ENCODE results near the gene CNTNAP1. TPM values are rescaled to one million over a fixed set of nuclear protein-coding genes. Genes with fewer than 3 reads are reported as not detected.

Gene CNTNAP1
- total RNA-seq (10 to 100 TPM; 19.8 to 70.9 TPM), polyA plus RNA-seq (ENCODE audit: insufficient read length in 2 of 2) (10 to 100 TPM; 55.1 to 62.9 TPM)
- long read RNA-seq, donor 1, full-length matches to known transcripts = 1 of 45 reads
- long read RNA-seq, donor 1, partial matches to known transcripts = 44 of 45 reads
- long read RNA-seq, donor 1, other reads (novel, unspliced or antisense) = 0 of 45 reads
- long read RNA-seq, donor 2, partial matches to known transcripts = 7 of 8 reads
- long read RNA-seq, donor 2, other reads (novel, unspliced or antisense) = 0 of 8 reads
- long read RNA-seq, donor 3, partial matches to known transcripts = 6 of 6 reads
- long read RNA-seq, donor 3, other reads (novel, unspliced or antisense) = 0 of 6 reads
- long read RNA-seq, donor 4 = 0 reads

DNA sequence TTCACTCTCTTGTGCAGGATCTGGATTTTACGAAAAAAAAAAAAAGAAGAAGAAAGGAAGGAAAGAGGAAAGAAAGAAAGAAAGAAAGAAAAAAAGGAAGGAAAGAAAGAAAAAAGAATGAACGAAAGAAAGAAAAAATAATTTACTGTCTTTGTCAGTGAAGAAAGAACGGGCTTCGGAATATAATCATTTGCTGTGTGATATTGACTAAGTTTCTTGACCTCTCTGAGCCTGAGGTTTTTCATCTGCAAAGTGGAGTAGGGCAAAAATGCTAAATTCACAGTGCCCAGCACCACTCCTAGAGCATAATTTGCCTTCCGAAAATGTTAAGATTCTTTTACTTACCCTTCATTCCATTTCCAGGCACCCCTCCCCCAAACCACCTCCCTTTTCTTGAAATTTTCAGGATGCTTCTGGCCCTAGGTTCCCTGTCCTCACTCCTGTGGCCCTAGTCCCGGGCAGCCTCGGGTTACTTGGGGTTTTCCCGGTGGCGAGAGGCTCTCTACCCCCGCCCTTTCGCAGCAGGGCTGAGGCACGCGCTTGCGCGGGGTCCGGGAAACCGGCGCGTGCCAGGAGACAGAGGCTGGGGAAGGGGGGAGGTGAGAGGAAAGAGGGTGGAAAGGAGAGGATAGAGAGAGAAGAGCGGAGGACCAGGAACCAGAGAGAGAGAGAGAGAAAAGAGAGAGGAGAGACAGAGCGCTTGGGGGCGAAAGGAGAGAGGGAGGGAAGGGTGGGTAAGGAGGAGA lies at the start of gene CNTNAP1:
Gene CNTNAP1 (plus strand): TSS at position 556 of the 746 bp plus-strand sequence. CDS start 299 bp downstream, outside the sequence.
- H3K4me3 ChIP-seq (ENCODE audit: low read depth, low read length) = peak within 1 kb of the TSS; percentile 55
- 2% methylated on average over 21 of the region's 22 CpGs for WGBS (ENCODE audit: insufficient coverage)
- H3K27me3 ChIP-seq (ENCODE audit: control insufficient read depth, insufficient read depth, low read length) = peaks cover 56% of the 10 kb centered on the region
- H3K27ac ChIP-seq (ENCODE audit: low read depth, low read length) = peak within 1 kb of the TSS; percentile 81
- peak in 4 of 6 donors; percentile 40 to 92 (median 76) for DNase-seq (ENCODE audit: low read depth in 4 of 6, low spot score in 6 of 6)
- H3K36me3 ChIP-seq (ENCODE audit: control insufficient read depth, insufficient read depth, low read length) = peaks cover 23% of the 10 kb centered on the region
- no peaks in the 10 kb centered on the region for H3K9me3 ChIP-seq (ENCODE audit: control insufficient read depth, insufficient read depth, low read length)
- peaks cover 79% of the 10 kb centered on the region for H3K4me1 ChIP-seq (ENCODE audit: control insufficient read depth, insufficient read depth, low read length)

DNA sequence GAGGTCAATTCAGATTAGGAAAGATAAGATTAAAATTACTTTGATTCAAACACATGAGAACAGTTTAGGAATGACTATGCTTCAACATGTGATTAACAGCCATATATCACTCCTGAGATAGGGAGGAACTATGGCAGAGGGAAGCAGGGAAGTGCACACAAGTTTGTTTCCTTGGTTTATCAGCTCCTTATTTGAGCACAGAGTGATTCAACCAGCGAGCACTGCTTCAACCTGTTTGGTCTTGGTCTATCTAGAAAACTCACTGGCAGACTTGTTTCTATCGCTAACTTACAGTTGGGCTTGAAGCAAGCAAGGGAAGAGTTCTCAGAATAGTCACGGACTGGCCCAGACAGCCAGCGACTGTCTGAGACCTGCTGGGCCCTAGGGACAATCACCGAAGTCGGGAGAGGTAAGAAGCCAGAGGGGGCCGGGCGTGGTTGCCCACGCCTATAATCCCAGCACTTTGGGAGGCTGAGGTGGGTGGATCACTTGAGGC lies 49.3 kb upstream of the CNTNAP1 start:
- no peak overlapping the region for H3K4me3 ChIP-seq (ENCODE audit: low read depth, low read length)
- no peaks in the 10 kb centered on the region for H3K4me1 ChIP-seq (ENCODE audit: control insufficient read depth, insufficient read depth, low read length)
- 89% methylated on average over 9 of the region's 9 CpGs for WGBS (ENCODE audit: insufficient coverage)
- no peaks in the 10 kb centered on the region for H3K27me3 ChIP-seq (ENCODE audit: control insufficient read depth, insufficient read depth, low read length)
- H3K27ac ChIP-seq (ENCODE audit: low read depth, low read length) = no peak overlapping the region
- no peaks in the 10 kb centered on the region for H3K9me3 ChIP-seq (ENCODE audit: control insufficient read depth, insufficient read depth, low read length)
- DNase-seq (ENCODE audit: low read depth in 4 of 6, low spot score in 6 of 6) = no peak
- no peaks in the 10 kb centered on the region for H3K36me3 ChIP-seq (ENCODE audit: control insufficient read depth, insufficient read depth, low read length)

DNA sequence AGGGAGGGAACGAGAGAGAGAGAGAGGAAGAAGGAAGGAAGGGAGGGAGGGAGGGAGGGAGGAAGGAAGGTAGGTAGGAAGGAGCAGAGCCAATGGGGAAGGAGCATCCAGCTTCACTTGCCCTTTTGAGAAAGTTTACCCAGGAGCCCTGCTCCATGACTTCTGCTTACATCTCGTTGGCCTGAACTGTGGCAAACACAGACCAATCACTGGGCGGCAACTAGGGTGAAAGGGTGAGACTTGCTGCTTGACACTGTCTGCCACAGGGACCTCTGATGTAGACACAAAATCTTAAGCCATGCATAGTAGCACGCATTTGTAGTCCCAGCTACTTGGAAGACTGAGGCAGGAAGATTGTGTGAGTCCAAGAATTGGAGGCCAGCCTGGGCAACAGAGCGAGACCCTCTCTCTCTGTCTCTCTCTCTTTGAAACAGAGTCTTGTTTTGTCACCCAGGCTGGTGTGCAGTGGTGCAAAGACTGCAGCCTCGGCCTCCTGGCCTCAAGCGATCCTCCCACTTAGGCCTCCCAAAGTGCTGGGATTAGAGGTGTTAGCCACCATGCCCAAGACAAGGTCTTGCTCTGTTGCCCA lies 42.7 kb upstream of the CNTNAP1 start:
- H3K9me3 ChIP-seq (ENCODE audit: control insufficient read depth, insufficient read depth, low read length) = no peaks in the 10 kb centered on the region
- 73% methylated on average over 6 of the region's 7 CpGs for WGBS (ENCODE audit: insufficient coverage)
- DNase-seq (ENCODE audit: low read depth in 4 of 6, low spot score in 6 of 6) = no peak
- H3K4me3 ChIP-seq (ENCODE audit: low read depth, low read length) = no peak overlapping the region
- H3K36me3 ChIP-seq (ENCODE audit: control insufficient read depth, insufficient read depth, low read length) = no peaks in the 10 kb centered on the region
- H3K27ac ChIP-seq (ENCODE audit: low read depth, low read length) = no peak overlapping the region
- no peaks in the 10 kb centered on the region for H3K27me3 ChIP-seq (ENCODE audit: control insufficient read depth, insufficient read depth, low read length)
- H3K4me1 ChIP-seq (ENCODE audit: control insufficient read depth, insufficient read depth, low read length) = no peaks in the 10 kb centered on the region

- no peak overlapping the region for H3K4me3 ChIP-seq (ENCODE audit: low read depth, low read length)
- no peaks in the 10 kb centered on the region for H3K9me3 ChIP-seq (ENCODE audit: control insufficient read depth, insufficient read depth, low read length)
- no peak for DNase-seq (ENCODE audit: low read depth in 4 of 6, low spot score in 6 of 6)
- H3K36me3 ChIP-seq (ENCODE audit: control insufficient read depth, insufficient read depth, low read length) = no peaks in the 10 kb centered on the region
- 100% methylated on average over 1 of the region's 4 CpGs for WGBS (ENCODE audit: insufficient coverage)
- no peak overlapping the region for H3K27ac ChIP-seq (ENCODE audit: low read depth, low read length)
- H3K4me1 ChIP-seq (ENCODE audit: control insufficient read depth, insufficient read depth, low read length) = no peaks in the 10 kb centered on the region
- H3K27me3 ChIP-seq (ENCODE audit: control insufficient read depth, insufficient read depth, low read length) = no peaks in the 10 kb centered on the region
Measured at GRCh38 chr17:42640121-42640520, 42.2 kb upstream of the CNTNAP1 start.

- WGBS (ENCODE audit: insufficient coverage) = 29% methylated on average over 1 of the region's 2 CpGs
- Histone ChIP-seq H3K36me3 (ENCODE audit: control insufficient read depth, insufficient read depth, low read length) (no peaks in the 10 kb centered on the region), H3K4me3 (ENCODE audit: low read depth, low read length) (no peak overlapping the region), H3K27me3 (ENCODE audit: control insufficient read depth, insufficient read depth, low read length) (no peaks in the 10 kb centered on the region), H3K27ac (ENCODE audit: low read depth, low read length) (no peak overlapping the region), H3K4me1 (ENCODE audit: control insufficient read depth, insufficient read depth, low read length) (no peaks in the 10 kb centered on the region), H3K9me3 (ENCODE audit: control insufficient read depth, insufficient read depth, low read length) (no peaks in the 10 kb centered on the region)
- peak in 1 of 6 donors; percentile 9 for DNase-seq (ENCODE audit: low read depth in 4 of 6, low spot score in 6 of 6)
Measured at GRCh38 chr17:42642336-42642735, 40.0 kb upstream of the CNTNAP1 start.

DNA sequence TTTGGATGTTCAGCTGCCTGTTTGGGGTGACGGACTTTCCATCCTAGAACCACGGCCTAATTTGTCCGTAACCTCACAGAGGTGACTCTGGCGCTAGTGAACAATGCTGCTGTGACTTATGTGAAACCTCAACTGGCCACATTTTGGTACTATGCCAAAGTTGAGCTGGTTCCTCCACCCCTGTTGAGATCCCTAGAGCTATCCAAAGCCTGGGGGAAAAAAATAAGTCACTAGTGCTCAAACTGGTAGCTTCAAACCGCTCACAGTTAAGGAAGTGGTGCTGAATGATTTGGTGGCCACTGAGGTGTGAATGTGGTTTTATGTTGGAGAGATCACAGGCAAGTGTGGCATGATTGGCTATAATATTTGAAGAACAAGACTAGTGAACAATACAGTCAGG lies 34.6 kb upstream of the CNTNAP1 start:
- H3K27me3 ChIP-seq (ENCODE audit: control insufficient read depth, insufficient read depth, low read length) = no peaks in the 10 kb centered on the region
- DNase-seq (ENCODE audit: low read depth in 4 of 6, low spot score in 6 of 6) = no peak
- H3K36me3 ChIP-seq (ENCODE audit: control insufficient read depth, insufficient read depth, low read length) = no peaks in the 10 kb centered on the region
- 74% methylated on average over 5 of the region's 5 CpGs for WGBS (ENCODE audit: insufficient coverage)
- H3K27ac ChIP-seq (ENCODE audit: low read depth, low read length) = no peak overlapping the region
- no peak overlapping the region for H3K4me3 ChIP-seq (ENCODE audit: low read depth, low read length)
- no peaks in the 10 kb centered on the region for H3K9me3 ChIP-seq (ENCODE audit: control insufficient read depth, insufficient read depth, low read length)
- H3K4me1 ChIP-seq (ENCODE audit: control insufficient read depth, insufficient read depth, low read length) = no peaks in the 10 kb centered on the region

DNA sequence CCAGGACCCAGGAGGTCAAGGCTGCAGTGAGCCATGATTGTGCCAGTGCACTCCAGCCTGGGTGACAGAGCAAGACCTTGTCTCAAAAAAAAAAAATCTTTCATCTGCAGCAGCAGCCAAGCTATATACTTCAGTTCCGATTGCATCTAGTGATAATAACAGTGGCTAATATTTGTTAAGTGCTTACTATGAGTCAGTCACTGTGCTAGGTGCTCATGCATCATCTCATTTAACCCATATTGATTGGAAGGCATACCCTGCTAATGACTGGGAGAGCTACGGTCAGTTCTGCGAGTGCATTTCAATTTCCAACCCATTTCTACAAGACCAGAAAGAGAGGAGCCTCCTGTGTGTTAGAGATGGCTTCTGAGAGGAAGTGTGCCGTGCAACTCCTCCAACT lies 30.9 kb upstream of the CNTNAP1 start:
- no peak overlapping the region for H3K27ac ChIP-seq (ENCODE audit: low read depth, low read length)
- peaks cover 14% of the 10 kb centered on the region for H3K4me1 ChIP-seq (ENCODE audit: control insufficient read depth, insufficient read depth, low read length)
- H3K27me3 ChIP-seq (ENCODE audit: control insufficient read depth, insufficient read depth, low read length) = no peaks in the 10 kb centered on the region
- WGBS (ENCODE audit: insufficient coverage) = no CpG with 5 or more reads among the region's 4 CpGs
- H3K4me3 ChIP-seq (ENCODE audit: low read depth, low read length) = no peak overlapping the region
- H3K9me3 ChIP-seq (ENCODE audit: control insufficient read depth, insufficient read depth, low read length) = no peaks in the 10 kb centered on the region
- H3K36me3 ChIP-seq (ENCODE audit: control insufficient read depth, insufficient read depth, low read length) = no peaks in the 10 kb centered on the region
- no peak for DNase-seq (ENCODE audit: low read depth in 4 of 6, low spot score in 6 of 6)

DNA sequence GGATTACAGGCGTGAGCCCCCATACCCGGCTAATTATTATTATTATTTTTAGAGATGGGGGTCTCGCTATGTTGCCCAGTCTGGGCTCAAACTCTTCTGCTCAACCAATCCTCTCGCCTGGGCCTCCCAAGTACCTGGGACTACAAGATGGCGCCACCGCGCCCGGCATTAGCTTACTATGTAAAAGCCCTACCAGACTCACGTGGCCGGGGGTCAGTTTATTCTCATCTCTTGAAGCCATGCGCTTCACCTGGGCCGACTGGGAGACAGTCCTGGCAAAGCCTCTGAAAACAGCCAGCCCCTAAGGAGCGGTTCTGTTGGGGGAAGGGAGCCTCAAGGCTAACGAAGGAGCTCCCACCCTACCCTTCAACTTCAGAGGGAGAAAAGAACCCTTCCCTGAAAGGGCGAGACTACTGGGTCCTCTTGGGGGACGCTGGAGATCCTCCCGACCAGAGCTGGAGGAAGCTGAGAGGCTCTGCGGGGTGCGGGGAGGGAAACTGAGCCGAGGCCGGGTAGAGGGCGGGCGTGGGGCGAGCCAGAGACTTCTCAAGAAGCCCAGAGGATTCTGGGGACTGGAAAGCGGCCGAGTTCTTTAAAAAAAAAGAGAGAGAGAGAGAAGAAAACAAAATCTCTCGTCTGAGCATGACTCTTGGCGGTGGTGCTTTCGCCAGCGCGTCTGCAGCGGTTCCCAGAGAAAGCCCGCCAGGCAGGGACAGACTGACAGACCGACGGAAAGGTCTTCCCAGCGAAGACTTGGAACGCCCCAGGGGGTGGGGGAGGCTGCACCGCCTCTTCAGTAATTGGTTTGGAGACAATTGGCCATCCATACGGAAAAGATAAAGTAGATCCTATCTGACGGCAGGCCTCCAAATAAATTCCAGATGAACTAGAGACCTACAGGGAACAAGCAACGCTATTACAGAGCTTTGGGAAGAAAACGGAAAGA lies 28.9 kb upstream of the CNTNAP1 start:
- H3K36me3 ChIP-seq (ENCODE audit: control insufficient read depth, insufficient read depth, low read length) = no peaks in the 10 kb centered on the region
- WGBS (ENCODE audit: insufficient coverage) = 10% methylated on average over 30 of the region's 42 CpGs
- peak in 3 of 6 donors; percentile 44 to 87 (median 61) for DNase-seq (ENCODE audit: low read depth in 4 of 6, low spot score in 6 of 6)
- no peaks in the 10 kb centered on the region for H3K27me3 ChIP-seq (ENCODE audit: control insufficient read depth, insufficient read depth, low read length)
- peaks cover 14% of the 10 kb centered on the region for H3K4me1 ChIP-seq (ENCODE audit: control insufficient read depth, insufficient read depth, low read length)
- H3K27ac ChIP-seq (ENCODE audit: low read depth, low read length) = peak overlapping the region; percentile 47
- H3K9me3 ChIP-seq (ENCODE audit: control insufficient read depth, insufficient read depth, low read length) = no peaks in the 10 kb centered on the region
- peak overlapping the region; percentile 52 for H3K4me3 ChIP-seq (ENCODE audit: low read depth, low read length)

DNA sequence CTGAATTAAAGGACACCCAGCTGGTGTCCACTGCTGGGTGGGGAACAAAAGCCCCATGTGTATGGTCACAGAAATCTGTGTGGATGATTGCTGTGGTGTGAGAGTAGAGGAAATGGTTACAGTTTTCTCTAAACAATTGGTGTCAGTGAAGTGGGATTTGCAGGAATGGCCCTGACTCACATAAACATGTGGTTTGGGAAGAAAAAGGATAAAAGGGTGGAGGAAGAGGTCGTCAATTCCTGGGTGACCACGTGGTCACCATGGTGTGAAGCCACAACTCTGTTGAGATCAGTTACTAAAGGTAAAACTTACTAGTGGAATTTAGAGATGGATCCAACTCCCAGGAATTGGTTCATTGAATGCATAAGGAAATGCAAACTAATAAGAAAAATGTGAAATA lies 26.8 kb upstream of the CNTNAP1 start:
- no peak for DNase-seq (ENCODE audit: low read depth in 4 of 6, low spot score in 6 of 6)
- H3K9me3 ChIP-seq (ENCODE audit: control insufficient read depth, insufficient read depth, low read length) = no peaks in the 10 kb centered on the region

More for the DNA sequence above, 26.8 kb upstream of the CNTNAP1 start:
- Histone ChIP-seq H3K4me1 (ENCODE audit: control insufficient read depth, insufficient read depth, low read length) (peaks cover 28% of the 10 kb centered on the region), H3K4me3 (ENCODE audit: low read depth, low read length) (no peak overlapping the region), H3K27ac (ENCODE audit: low read depth, low read length) (no peak overlapping the region), H3K36me3 (ENCODE audit: control insufficient read depth, insufficient read depth, low read length) (no peaks in the 10 kb centered on the region), H3K27me3 (ENCODE audit: control insufficient read depth, insufficient read depth, low read length) (no peaks in the 10 kb centered on the region)
- 71% methylated on average over 2 of the region's 2 CpGs for WGBS (ENCODE audit: insufficient coverage)

Measured in spinal cord (tissue), 10 donors.